Right atrium auricular region (tissue), 2 donors: ENCODE results near the gene PALD1. TPM values are rescaled to one million over a fixed set of nuclear protein-coding genes. Genes with fewer than 3 reads are reported as not detected.

ENCODE experiments used
- DNase-seq: peaks from one replicate; pipeline ENCODE4 v3.0.0-alpha.2; 2019; ENCODE audit warnings: low spot score
- H3K27ac ChIP-seq, 2 donors: fragments of 200-600 bp; sonication (generic); 1 replicate in 1 of 2; 2 replicates in 1 of 2; pipeline ENCODE4 v1.5.1; 2016 to 2019
- H3K27me3 ChIP-seq, 2 donors: fragments of 200-600 bp; sonication (generic); one replicate each; pipeline versions ENCODE4 v1.5.1 to v1.6.0; 2017 to 2019
- H3K36me3 ChIP-seq: fragments of 200-600 bp; sonication (generic); one replicate; pipeline ENCODE4 v1.5.1; 2016
- H3K4me1 ChIP-seq, 2 donors: fragments of 200-600 bp; sonication (generic); one replicate each; pipeline versions ENCODE4 v1.5.1 to v1.6.0; 2017 to 2019
- H3K4me3 ChIP-seq, 2 donors: fragments of 200-600 bp; sonication (generic); 1 replicate in 1 of 2; 2 replicates in 1 of 2; pipeline ENCODE4 v1.5.1; 2017 to 2019; ENCODE audit warnings: mild to moderate bottlenecking in 1 of 2, moderate library complexity in 1 of 2
- H3K9me3 ChIP-seq, 2 donors: fragments of 200-600 bp; sonication (generic); one replicate each; pipeline ENCODE4 v1.5.1; 2019
- CTCF ChIP-seq, 2 donors: fragments of 200-600 bp; sonication (generic); IDR thresholded peaks; one replicate each; pipeline ENCODE4 v1.5.1; 2019; ENCODE audit warnings: antibody characterized with exemption in 2 of 2
- total RNA-seq, 2 donors: library from RNA; depleted of rRNA; stranded (reverse); fragments of >200 nt; gene quantifications; one replicate each; pipeline ENCODE4 v1.1.0, GENCODE V29; 2016

Gene PALD1
- total RNA-seq, 2 donors from 2014 or later = 4.9 to 8.5 TPM

GRCh38 chr10:70583669-70584037 lies 105.1 kb downstream of the PALD1 start:
- no peak overlapping the region for H3K27ac ChIP-seq
- H3K36me3 ChIP-seq = no peaks in the 10 kb centered on the region
- H3K4me1 ChIP-seq = peaks cover 0 to 30% of the 10 kb centered on the region in 2 donors
- no peaks in the 10 kb centered on the region for H3K27me3 ChIP-seq
- TF ChIP-seq CTCF (IDR thresholded peaks at IDR 0.05) = no peak
- H3K9me3 ChIP-seq = no peaks in the 10 kb centered on the region
- DNase-seq = no peak
- no peak overlapping the region for H3K4me3 ChIP-seq

- Histone ChIP-seq H3K36me3 (no peaks in the 10 kb centered on the region), H3K27ac (no peak overlapping the region), H3K4me1 (peaks cover 0 to 30% of the 10 kb centered on the region in 2 donors), H3K9me3 (no peaks in the 10 kb centered on the region), H3K4me3 (no peak overlapping the region), H3K27me3 (no peaks in the 10 kb centered on the region)
- no peak for DNase-seq
- no peak for TF ChIP-seq CTCF (IDR thresholded peaks at IDR 0.05)
Observed at GRCh38 chr10:70584366-70584765, 105.8 kb downstream of the PALD1 start.

GRCh38 chr10:70584909-70585544 lies 106.5 kb downstream of the PALD1 start:
- no peak for TF ChIP-seq CTCF (IDR thresholded peaks at IDR 0.05)
- no peaks in the 10 kb centered on the region for H3K9me3 ChIP-seq
- H3K27me3 ChIP-seq = no peaks in the 10 kb centered on the region
- H3K4me1 ChIP-seq = peaks cover 0 to 32% of the 10 kb centered on the region in 2 donors
- H3K4me3 ChIP-seq = no peak overlapping the region
- H3K27ac ChIP-seq = no peak overlapping the region
- no peaks in the 10 kb centered on the region for H3K36me3 ChIP-seq
- no peak for DNase-seq

GRCh38 chr10:70585578-70586169 lies 107.1 kb downstream of the PALD1 start:
- no peak overlapping the region for H3K27ac ChIP-seq
- H3K4me3 ChIP-seq = no peak overlapping the region
- DNase-seq = no peak
- no peaks in the 10 kb centered on the region for H3K36me3 ChIP-seq
- H3K4me1 ChIP-seq = peaks cover 0 to 36% of the 10 kb centered on the region in 2 donors
- TF ChIP-seq CTCF (IDR thresholded peaks at IDR 0.05) = no peak
- no peaks in the 10 kb centered on the region for H3K9me3 ChIP-seq
- no peaks in the 10 kb centered on the region for H3K27me3 ChIP-seq

- Histone ChIP-seq H3K4me1 (peaks cover 0 to 36% of the 10 kb centered on the region in 2 donors), H3K27me3 (no peaks in the 10 kb centered on the region), H3K4me3 (no peak overlapping the region), H3K27ac (no peak overlapping the region), H3K9me3 (no peaks in the 10 kb centered on the region), H3K36me3 (no peaks in the 10 kb centered on the region)
- TF ChIP-seq CTCF (IDR thresholded peaks at IDR 0.05) = no peak
- DNase-seq = no peak
Observed at GRCh38 chr10:70586348-70586930, 107.9 kb downstream of the PALD1 start.
